PC-9 (cell line): Measurements from ENCODE around the gene RIPK3. TPM values are rescaled to one million over a fixed set of nuclear protein-coding genes. Genes with fewer than 3 reads are reported as not detected.
A peak's percentile ranks its signal among the peaks of the same experiment; 100 is the strongest.

Experiments
- BruUV-seq: library from RNA; stranded (reverse); fragments of 400-500 nt; replicated peaks from 2 replicates; lab custom pipeline; 2021; lab: Mats Ljungman, UMichigan
- CTCF ChIA-PET: fragments of 300-600 bp; sonication (Branson Sonifier 250); formaldehyde crosslinking; loops from one replicate; lab custom pipeline; 2022; ENCODE audit warnings: antibody characterized with exemption; lab: Charles Lee
- POLR2A ChIA-PET: fragments of 300-600 bp; sonication (Branson Sonifier 250); formaldehyde crosslinking; loops from one replicate; lab custom pipeline; 2022; ENCODE audit warnings: antibody characterized with exemption; ENCODE audit not compliant: unreplicated experiment; lab: Charles Lee
- DNase-seq, 2 experiments: peaks; one replicate each; pipeline versions ENCODE4 v3.0.0 to v3.0.0-alpha.2; 2015 to 2022; ENCODE audit warnings: mixed read lengths in 1 of 2
- H2AFZ ChIP-seq: fragments of 200-600 bp; sonication (generic); 2 replicates; pipeline ENCODE4 v1.8.1; 2017; ENCODE audit warnings: antibody characterized with exemption
- H3F3A ChIP-seq: fragments of 200-600 bp; sonication (generic); 2 replicates; pipeline ENCODE4 v1.8.1; 2017; ENCODE audit warnings: antibody characterized with exemption, mild to moderate bottlenecking, low read depth; ENCODE audit not compliant: insufficient read depth
- H3K27ac ChIP-seq: fragments of 200-600 bp; sonication (generic); 2 replicates; pipeline ENCODE4 v1.6.1; 2016; ENCODE audit warnings: mixed run types
- H3K27me3 ChIP-seq: fragments of 200-600 bp; sonication (generic); 2 replicates; pipeline ENCODE4 v1.6.1; 2016; ENCODE audit warnings: low read depth, mixed run types; ENCODE audit not compliant: insufficient read depth
- H3K36me3 ChIP-seq: fragments of 200-600 bp; sonication (generic); 2 replicates; pipeline ENCODE4 v1.6.1; 2016; ENCODE audit warnings: low read depth, mixed run types
- H3K4me1 ChIP-seq: fragments of 200-600 bp; sonication (generic); replicated peaks from 2 replicates; pipeline ENCODE4 v1.6.1; 2016; ENCODE audit warnings: mixed run types; ENCODE audit not compliant: insufficient read depth
- H3K4me2 ChIP-seq: fragments of 200-600 bp; sonication (generic); 2 replicates; pipeline ENCODE4 v1.6.1; 2017; ENCODE audit warnings: mixed run types
- H3K4me3 ChIP-seq: fragments of 200-600 bp; sonication (generic); 2 replicates; pipeline ENCODE4 v1.6.1; 2016; ENCODE audit warnings: mixed run types
- H3K79me2 ChIP-seq: fragments of 200-600 bp; sonication (generic); 2 replicates; pipeline ENCODE4 v1.6.1; 2017; ENCODE audit warnings: low read depth, mixed run types
- H3K9me2 ChIP-seq: fragments of 200-600 bp; sonication (generic); 2 replicates; pipeline ENCODE4 v1.8.1; 2017; ENCODE audit warnings: mild to moderate bottlenecking; ENCODE audit not compliant: insufficient read depth
- H3K9me3 ChIP-seq: fragments of 200-600 bp; sonication (generic); 2 replicates; pipeline ENCODE4 v1.8.1; 2016; ENCODE audit warnings: low read depth; ENCODE audit not compliant: insufficient read depth
- H4K20me1 ChIP-seq: fragments of 200-600 bp; sonication (generic); 2 replicates; pipeline ENCODE4 v1.8.1; 2017; ENCODE audit not compliant: insufficient read depth
- CTCF ChIP-seq: fragments of 200-600 bp; sonication (generic); conservative IDR thresholded peaks from 2 replicates; pipeline ENCODE4 v1.6.1; 2017; ENCODE audit warnings: mixed run types, antibody characterized with exemption, mild to moderate bottlenecking, moderate library complexity
- EZH2 ChIP-seq: fragments of 200-600 bp; sonication (generic); IDR thresholded peaks from 2 replicates; pipeline ENCODE4 v1.8.0; 2017; ENCODE audit warnings: antibody characterized with exemption, low read depth
- intact Hi-C: fragments of 100-400 bp; cut with micrococcal nuclease; formaldehyde crosslinking; loops from one replicate; pipeline ENCODE4 v1.10.0; 2022; ENCODE audit not compliant: unreplicated experiment
- total RNA-seq: library from RNA; stranded (reverse); gene quantifications from 2 replicates; pipeline ENCODE4 v1.2.3, GENCODE V29; 2021

The RIPK3 gene
- total RNA-seq, 1 experiment from 2014 or later: 6.4 TPM

- Histone ChIP-seq H3K9me3 (no peaks in the 10 kb centered on the region), H3K27me3 (no peaks in the 10 kb centered on the region), H4K20me1 (no peaks in the 10 kb centered on the region), H3K4me3 (no peak overlapping the region), H3K9me2 (no peaks in the 10 kb centered on the region), H3K79me2 (no peaks in the 10 kb centered on the region), H3F3A (no peaks in the 10 kb centered on the region), H3K4me1 (peaks cover 3% of the 10 kb centered on the region; the same call in 1 of the 2 replicates), H3K4me2 (no peak overlapping the region), H3K36me3 (no peaks in the 10 kb centered on the region), H3K27ac (no peak overlapping the region), H2AFZ (no peak overlapping the region)
- DNase-seq: peak in 1 of 2 experiments; percentile 53
- intact Hi-C loops: loop anchor here (2.0 kb wide), 1 partner anchor 346 kb away; no protein-coding TSS in a partner anchor
- no TSS peak for BruUV-seq
- POLR2A ChIA-PET: interaction anchor here (0.5 to 1.1 kb wide), 3 partner anchors 73 to 99 kb away, joined by 3 to 5 read pairs (median 3); no protein-coding TSS in a partner anchor
- TF ChIP-seq EZH2: no peak
- TF ChIP-seq CTCF: peak; percentile 45; the same call in 1 of the 2 replicates
- CTCF ChIA-PET: interaction anchor here (0.6 to 2.9 kb wide), 6 partner anchors 33 to 110 kb away, joined by 3 to 26 read pairs (median 7); partner anchors contain the start of genes DHRS1, NOP9 and TINF2
Measured at GRCh38 chr14:24332268-24332993, 7.4 kb downstream of the RIPK3 start.

- no peaks in the 10 kb centered on the region for H3K9me3 ChIP-seq
- H3K27ac ChIP-seq: no peak overlapping the region
- H3K4me2 ChIP-seq: no peak overlapping the region
- no peaks in the 10 kb centered on the region for H3K79me2 ChIP-seq
- DNase-seq: no peak
- no peaks in the 10 kb centered on the region for H4K20me1 ChIP-seq
- TF ChIP-seq CTCF: no peak
- no peak for TF ChIP-seq EZH2
- H3K4me3 ChIP-seq: no peak overlapping the region
- H3F3A ChIP-seq: no peaks in the 10 kb centered on the region
- POLR2A ChIA-PET: interaction anchor here (0.6 to 1.1 kb wide), 2 partner anchors 89 to 100 kb away, joined by 3 to 5 read pairs; no protein-coding TSS in a partner anchor
- intact Hi-C loops: loop anchor here (2.0 kb wide), 1 partner anchor 347 kb away; no protein-coding TSS in a partner anchor
- CTCF ChIA-PET: interaction anchor here (0.6 to 2.9 kb wide), 5 partner anchors 33 to 110 kb away, joined by 3 to 26 read pairs (median 8); partner anchors contain the start of genes DHRS1, NOP9 and TINF2
- no peaks in the 10 kb centered on the region for H3K9me2 ChIP-seq
- H3K36me3 ChIP-seq: no peaks in the 10 kb centered on the region
- peaks cover 3% of the 10 kb centered on the region; the same call in 1 of the 2 replicates for H3K4me1 ChIP-seq
- no TSS peak for BruUV-seq
- no peaks in the 10 kb centered on the region for H3K27me3 ChIP-seq
- H2AFZ ChIP-seq: no peak overlapping the region
Measured at GRCh38 chr14:24331731-24332267, 8.0 kb downstream of the RIPK3 start.

- no peaks in the 10 kb centered on the region for H3F3A ChIP-seq
- ChIA-PET POLR2A (no interaction called here), CTCF (interaction anchor here (0.5 to 0.6 kb wide), 2 partner anchors 57 to 242 kb away, joined by 3 to 4 read pairs; no protein-coding TSS in a partner anchor)
- H3K4me1 ChIP-seq: peaks cover 3% of the 10 kb centered on the region; the same call in 1 of the 2 replicates
- no peaks in the 10 kb centered on the region for H3K27me3 ChIP-seq
- no TSS peak for BruUV-seq
- no peak overlapping the region for H3K27ac ChIP-seq
- H3K9me2 ChIP-seq: no peaks in the 10 kb centered on the region
- H3K4me3 ChIP-seq: no peak overlapping the region
- H3K36me3 ChIP-seq: no peaks in the 10 kb centered on the region
- TF ChIP-seq EZH2 (no peak), CTCF (no peak)
- H3K4me2 ChIP-seq: no peak overlapping the region
- H3K79me2 ChIP-seq: no peaks in the 10 kb centered on the region
- intact Hi-C loops: no loop called here
- H4K20me1 ChIP-seq: no peaks in the 10 kb centered on the region
- H3K9me3 ChIP-seq: no peaks in the 10 kb centered on the region
- no peak overlapping the region for H2AFZ ChIP-seq
- no peak for DNase-seq
Measured at GRCh38 chr14:24330973-24331674, 8.7 kb downstream of the RIPK3 start.
